NCI-H1694 treated with DMSO at 0.1 percent for 48 hours (cell line): Measurements from ENCODE around the gene PLCB2.

ENCODE experiments used
- DNase-seq: peaks from one replicate; lab custom pipeline; 2025; lab: John Stamatoyannopoulos, UW

Gene PLCB2

GRCh38 chr15:40307421-40308211 is at the start of gene PLCB2:
Gene PLCB2 (minus strand): TSS chr15:40307935. CDS start chr15:40307672, 263 bp downstream.
- peak; percentile 12 for DNase-seq

- no peak for DNase-seq
Measured at GRCh38 chr15:40357246-40357645, 49.5 kb upstream of the PLCB2 start.

GRCh38 chr15:40355976-40356585 is 48.3 kb upstream of the PLCB2 start:
- no peak for DNase-seq

GRCh38 chr15:40354408-40355171 is 46.9 kb upstream of the PLCB2 start:
- peak; percentile 93 for DNase-seq

GRCh38 chr15:40353697-40354096 is 46.0 kb upstream of the PLCB2 start:
- peak; percentile 61 for DNase-seq

- no peak for DNase-seq
Measured at GRCh38 chr15:40352281-40352901, 44.7 kb upstream of the PLCB2 start.

- DNase-seq, result no peak
Measured at GRCh38 chr15:40349163-40349562, 41.4 kb upstream of the PLCB2 start.

GRCh38 chr15:40348474-40348870 is 40.7 kb upstream of the PLCB2 start:
- no peak for DNase-seq

GRCh38 chr15:40347559-40348473 is 40.1 kb upstream of the PLCB2 start:
- DNase-seq, result no peak

- no peak for DNase-seq
Measured at GRCh38 chr15:40346579-40347558, 39.1 kb upstream of the PLCB2 start.

GRCh38 chr15:40345867-40346578 is 38.3 kb upstream of the PLCB2 start:
- no peak for DNase-seq

GRCh38 chr15:40345225-40345866 is 37.6 kb upstream of the PLCB2 start:
- no peak for DNase-seq

- DNase-seq, result peak; percentile 79
Measured at GRCh38 chr15:40344631-40345120, 36.9 kb upstream of the PLCB2 start.

- DNase-seq, result no peak
Measured at GRCh38 chr15:40344217-40344616, 36.5 kb upstream of the PLCB2 start.

GRCh38 chr15:40343512-40343911 is 35.8 kb upstream of the PLCB2 start:
- DNase-seq, result no peak

GRCh38 chr15:40342416-40343320 is 34.9 kb upstream of the PLCB2 start:
- no peak for DNase-seq

- DNase-seq, result peak; percentile 69
Measured at GRCh38 chr15:40340740-40341400, 33.1 kb upstream of the PLCB2 start, which contains the start of gene CCDC9B. Gene CCDC9B (minus strand): TSS chr15:40340939. CDS start chr15:40340819, 120 bp downstream.
